A673 (cell line): ENCODE results near the gene ATP7A. TPM values are rescaled to one million over a fixed set of nuclear protein-coding genes. Genes with fewer than 3 reads are reported as not detected.

Experiments used
- BruUV-seq: library from RNA; stranded (reverse); fragments of 400-500 nt; replicated peaks from 2 replicates; lab custom pipeline; 2021; lab: Mats Ljungman, UMichigan
- CTCF ChIA-PET: fragments of 300-600 bp; sonication (Branson Sonifier 250); formaldehyde crosslinking; loops from one replicate; lab custom pipeline; 2022; ENCODE audit warnings: antibody characterized with exemption; lab: Charles Lee
- POLR2A ChIA-PET: fragments of 300-600 bp; sonication (Branson Sonifier 250); formaldehyde crosslinking; loops from one replicate; lab custom pipeline; 2022; ENCODE audit warnings: antibody characterized with exemption; ENCODE audit not compliant: low non-redundant PET; lab: Charles Lee
- DNase-seq: peaks from one replicate; pipeline ENCODE4 v3.0.0-alpha.2; 2015; ENCODE audit warnings: low spot score
- H3K27ac ChIP-seq: fragments of 200-600 bp; sonication (generic); 2 replicates; pipeline ENCODE4 v1.5.1; 2016; ENCODE audit warnings: mixed run types, low read depth, mild to moderate bottlenecking, mixed read lengths, antibody characterized with exemption, low read length; ENCODE audit not compliant: poor library complexity, severe bottlenecking
- H3K27me3 ChIP-seq: fragments of 200-600 bp; sonication (generic); replicated peaks from 2 replicates; pipeline ENCODE4 v1.6.1; 2017; ENCODE audit warnings: mixed run types, low read depth, mild to moderate bottlenecking, mixed read lengths, antibody characterized with exemption, low read length; ENCODE audit not compliant: insufficient read depth, poor library complexity
- H3K36me3 ChIP-seq: fragments of 200-600 bp; sonication (generic); 2 replicates; pipeline ENCODE4 v1.6.1; 2016; ENCODE audit warnings: mixed run types, mild to moderate bottlenecking, mixed read lengths, antibody characterized with exemption, low read length; ENCODE audit not compliant: insufficient read depth, poor library complexity, severe bottlenecking
- H3K4me1 ChIP-seq: fragments of 200-600 bp; sonication (generic); 2 replicates; pipeline ENCODE4 v1.6.1; 2017; ENCODE audit warnings: mixed run types, mild to moderate bottlenecking, mixed read lengths, antibody characterized with exemption, low read length; ENCODE audit not compliant: insufficient read depth, poor library complexity, severe bottlenecking
- H3K4me3 ChIP-seq: fragments of 200-600 bp; sonication (generic); 2 replicates; pipeline ENCODE4 v1.5.1; 2016; ENCODE audit warnings: low read depth, mixed run types, mild to moderate bottlenecking, mixed read lengths, low read length; ENCODE audit not compliant: poor library complexity, severe bottlenecking
- H3K9me3 ChIP-seq: fragments of 200-600 bp; sonication (generic); 2 replicates; pipeline ENCODE4 v1.6.1; 2016; ENCODE audit warnings: mixed run types, low read depth, mild to moderate bottlenecking, mixed read lengths, antibody characterized with exemption, low read length; ENCODE audit not compliant: poor library complexity, severe bottlenecking
- EZH2 ChIP-seq: fragments of 200-600 bp; sonication (generic); IDR thresholded peaks from 2 replicates; pipeline ENCODE4 v1.6.1; 2017; ENCODE audit warnings: borderline replicate concordance, low read depth, mild to moderate bottlenecking, mixed read lengths, antibody characterized with exemption, low read length; ENCODE audit not compliant: poor library complexity, severe bottlenecking
- intact Hi-C: fragments of 100-400 bp; cut with micrococcal nuclease; formaldehyde crosslinking; loops from one replicate; pipeline ENCODE4 v1.10.0; 2022; ENCODE audit not compliant: unreplicated experiment
- total RNA-seq: library from RNA; stranded (reverse); gene quantifications from 2 replicates; pipeline ENCODE4 v1.2.3, GENCODE V29; 2021
- TF ChIP-seq, protein P1 (sequence below): fragments of 300-800, 200-600 bp; sonication (generic); conservative IDR thresholded peaks from 2 replicates; pipeline ENCODE4 v1.5.1; 2017; ENCODE audit warnings: low read depth, mild to moderate bottlenecking, antibody characterized with exemption, low read length, moderate library complexity, mixed read lengths

ATP7A gene
- total RNA-seq, 1 experiment from 2014 or later, result 9.0 TPM

DNA sequence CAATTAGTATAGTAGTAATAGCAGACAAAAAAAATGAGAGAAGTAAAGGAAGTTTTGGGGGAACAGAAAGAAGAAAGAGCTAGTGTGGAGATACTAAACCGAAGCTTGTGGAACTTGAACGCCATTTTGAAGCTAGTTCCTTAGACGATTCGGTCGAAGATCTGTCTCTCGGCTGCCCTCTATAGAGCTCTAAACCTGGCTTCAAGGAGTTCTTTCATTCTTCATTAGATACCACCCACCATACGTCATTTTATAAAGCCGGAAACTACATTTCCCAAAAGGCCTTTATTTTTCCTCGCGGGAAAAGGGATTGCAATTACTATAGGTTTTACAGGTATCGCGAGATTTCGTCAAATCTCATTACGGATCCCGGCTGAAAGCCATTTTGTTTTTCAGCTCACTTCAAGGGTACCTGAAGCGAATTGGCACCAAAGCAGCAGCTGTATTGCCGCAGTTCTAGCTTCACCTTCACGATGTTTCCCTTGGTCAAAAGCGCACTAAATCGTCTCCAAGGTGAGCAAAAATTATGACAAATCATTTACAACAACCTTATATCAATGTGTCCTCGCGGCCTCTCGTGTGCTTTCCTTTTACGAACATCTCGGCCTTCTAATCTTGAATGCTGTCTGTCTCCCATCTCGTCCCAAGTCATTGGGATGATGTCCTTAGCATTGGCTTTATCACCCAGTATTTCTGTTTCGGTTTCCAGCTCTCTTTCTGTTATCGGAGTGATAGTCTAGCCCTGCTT is 11.2 kb upstream of the ATP7A start, which contains the start of gene COX7B:
TSS of gene COX7B (plus strand) at position 388 of the 748 bp plus-strand sequence. CDS start at position 474, 86 bp downstream.
- H3K27me3 ChIP-seq, result no peaks in the 10 kb centered on the region
- ChIA-PET POLR2A (interaction anchor here (0.7 to 1.1 kb wide), 2 partner anchors 11 to 168 kb away, joined by 3 read pairs; partner anchors contain the start of gene ATP7A), CTCF (interaction anchor here (0.5 kb wide), 1 partner anchor 11 kb away, joined by 5 read pairs; no protein-coding TSS in a partner anchor)
- peak; percentile 96 for DNase-seq
- no peaks in the 10 kb centered on the region for H3K4me1 ChIP-seq
- intact Hi-C loops, result loop anchor here (10.0 kb wide), 2 partner anchors 114 to 234 kb away; partner anchors contain the start of gene ATRX
- BruUV-seq, result no TSS peak
- no peak for TF ChIP-seq EZH2
- TF ChIP-seq, protein P1, sequence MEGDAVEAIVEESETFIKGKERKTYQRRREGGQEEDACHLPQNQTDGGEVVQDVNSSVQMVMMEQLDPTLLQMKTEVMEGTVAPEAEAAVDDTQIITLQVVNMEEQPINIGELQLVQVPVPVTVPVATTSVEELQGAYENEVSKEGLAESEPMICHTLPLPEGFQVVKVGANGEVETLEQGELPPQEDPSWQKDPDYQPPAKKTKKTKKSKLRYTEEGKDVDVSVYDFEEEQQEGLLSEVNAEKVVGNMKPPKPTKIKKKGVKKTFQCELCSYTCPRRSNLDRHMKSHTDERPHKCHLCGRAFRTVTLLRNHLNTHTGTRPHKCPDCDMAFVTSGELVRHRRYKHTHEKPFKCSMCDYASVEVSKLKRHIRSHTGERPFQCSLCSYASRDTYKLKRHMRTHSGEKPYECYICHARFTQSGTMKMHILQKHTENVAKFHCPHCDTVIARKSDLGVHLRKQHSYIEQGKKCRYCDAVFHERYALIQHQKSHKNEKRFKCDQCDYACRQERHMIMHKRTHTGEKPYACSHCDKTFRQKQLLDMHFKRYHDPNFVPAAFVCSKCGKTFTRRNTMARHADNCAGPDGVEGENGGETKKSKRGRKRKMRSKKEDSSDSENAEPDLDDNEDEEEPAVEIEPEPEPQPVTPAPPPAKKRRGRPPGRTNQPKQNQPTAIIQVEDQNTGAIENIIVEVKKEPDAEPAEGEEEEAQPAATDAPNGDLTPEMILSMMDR, result peak; percentile 50
- peak within 1 kb of the TSS; percentile 55 for H3K4me3 ChIP-seq
- H3K27ac ChIP-seq, result peak within 1 kb of the TSS; percentile 71
- peaks cover 26% of the 10 kb centered on the region for H3K36me3 ChIP-seq
- no peaks in the 10 kb centered on the region for H3K9me3 ChIP-seq

GRCh38 chrX:77900688-77901087 is 9.8 kb upstream of the ATP7A start:
- H3K9me3 ChIP-seq, result no peaks in the 10 kb centered on the region
- ChIA-PET CTCF (no interaction called here), POLR2A (no interaction called here)
- intact Hi-C loops, result no loop called here
- H3K36me3 ChIP-seq, result peaks cover 31% of the 10 kb centered on the region
- no peaks in the 10 kb centered on the region for H3K4me1 ChIP-seq
- H3K27me3 ChIP-seq, result no peaks in the 10 kb centered on the region
- BruUV-seq, result no TSS peak
- H3K4me3 ChIP-seq, result peak overlapping the region; percentile 55
- DNase-seq, result no peak
- peak overlapping the region; percentile 69 for H3K27ac ChIP-seq
- no peak for TF ChIP-seq EZH2
- TF ChIP-seq, protein P1, result no peak

- H3K27me3 ChIP-seq, result no peaks in the 10 kb centered on the region
- H3K27ac ChIP-seq, result no peak overlapping the region
- no peaks in the 10 kb centered on the region for H3K9me3 ChIP-seq
- no peak overlapping the region for H3K4me3 ChIP-seq
- intact Hi-C loops, result no loop called here
- no peak for DNase-seq
- H3K4me1 ChIP-seq, result no peaks in the 10 kb centered on the region
- POLR2A ChIA-PET, result no interaction called here
- BruUV-seq, result no TSS peak
- peaks cover 36% of the 10 kb centered on the region for H3K36me3 ChIP-seq
- CTCF ChIA-PET, result no interaction called here
- TF ChIP-seq EZH2, result no peak
- TF ChIP-seq, protein P1, result no peak
Measured at GRCh38 chrX:77901506-77901905, 9.0 kb upstream of the ATP7A start.
